HepG2 (cell line): Measurements from ENCODE around the gene PHB1. TPM values are rescaled to one million over a fixed set of nuclear protein-coding genes. Genes with fewer than 3 reads are reported as not detected.

Experiments used
- ATF3 ChIP-seq: sonication (generic); formaldehyde crosslinking; IDR thresholded peaks from 2 replicates; pipeline ENCODE4 v1.4.0; 2020; ENCODE audit warnings: missing genetic modification reagents
- BATF2 ChIP-seq: sonication (generic); formaldehyde crosslinking; IDR thresholded peaks from 2 replicates; pipeline ENCODE4 v1.8.0; 2022; ENCODE audit warnings: mild to moderate bottlenecking, missing genetic modification reagents, moderate library complexity
- FOXP4 ChIP-seq: sonication (generic); formaldehyde crosslinking; IDR thresholded peaks from 2 replicates; pipeline ENCODE4 v1.4.0; 2020; ENCODE audit warnings: missing genetic modification reagents
- SMC3 ChIP-seq: IDR thresholded peaks from 2 replicates; pipeline ENCODE4 v1.6.1; 2011; ENCODE audit warnings: low read length, improper control_type of control experiment
- ZBTB46 ChIP-seq: sonication (generic); formaldehyde crosslinking; IDR thresholded peaks from 2 replicates; pipeline ENCODE4 v1.4.0; 2020; ENCODE audit warnings: mild to moderate bottlenecking, missing genetic modification reagents, borderline replicate concordance
- ZNF260 ChIP-seq: sonication (generic); formaldehyde crosslinking; IDR thresholded peaks from 2 replicates; pipeline ENCODE4 v1.4.0; 2020; ENCODE audit warnings: missing genetic modification reagents, low read depth, mild to moderate bottlenecking, borderline replicate concordance
- ZNF3 ChIP-seq: IDR thresholded peaks from 2 replicates; pipeline ENCODE4 v1.7.0; 2017; ENCODE audit warnings: inconsistent platforms
- ZSCAN22 ChIP-seq: sonication (generic); formaldehyde crosslinking; IDR thresholded peaks from 2 replicates; pipeline ENCODE4 v1.4.0; 2020; ENCODE audit warnings: mild to moderate bottlenecking, missing genetic modification reagents
- polyA plus RNA-seq, 8 experiments: library from polyadenylated mRNA; depleted of rRNA in 3 of 8; stranded (reverse) in 7 of 8; unstranded in 1 of 8; fragments of >200 nt; fragmentation: Illumina TruSeq in 4 of 8; extraction: Trizol in 4 of 8; gene quantifications; 2 replicates each; pipeline versions ENCODE4 v1.2.1 to v1.2.3, GENCODE V29; 2011 to 2016; ENCODE audit warnings: low read depth in 4 of 8, missing spikeins in 1 of 8, mixed read lengths in 1 of 8; ENCODE audit not compliant: insufficient read depth in 1 of 8
- total RNA-seq, 5 experiments: library from RNA; depleted of rRNA; stranded (reverse); fragments of >200 nt; fragmentation: Illumina TruSeq; extraction: Trizol; gene quantifications; 2 replicates each; pipeline ENCODE4 v1.2.3, GENCODE V29; 2016; ENCODE audit warnings: low read depth in 1 of 5

Gene PHB1
- total and polyA plus RNA-seq, 2 of the 13 experiments (the other 11 are each of a cell fraction or from before 2014, with no cell fraction given): 515 to 688 TPM

- TF ChIP-seq ZBTB46: no peak
- TF ChIP-seq ZSCAN22 (CRISPR knock-in tag): no peak
- TF ChIP-seq FOXP4 (CRISPR knock-in tag): 0 out of 2 replicates have a peak, but pooled peaks have one; percentile 8
- TF ChIP-seq ZNF3 (CRISPR knock-in tag): no peak
- no peak for TF ChIP-seq BATF2
- peak; percentile 20; the same call in 1 of the 2 replicates for TF ChIP-seq SMC3
- no peak for TF ChIP-seq ATF3 (CRISPR knock-in tag)
- TF ChIP-seq ZNF260 (CRISPR knock-in tag): no peak
These were observed 44.8 kb upstream of the PHB1 start (continued) for GRCh38 chr17:49459401-49459984.
